ENCODE results near the gene HDAC4. TPM values are rescaled to one million over a fixed set of nuclear protein-coding genes. Genes with fewer than 3 reads are reported as not detected.

HDAC4 gene
- polyA plus RNA-seq, 1 donor (not counting 4 experiments of a cell fraction or from before 2014, with no cell fraction given), result 2.9 TPM

DNA sequence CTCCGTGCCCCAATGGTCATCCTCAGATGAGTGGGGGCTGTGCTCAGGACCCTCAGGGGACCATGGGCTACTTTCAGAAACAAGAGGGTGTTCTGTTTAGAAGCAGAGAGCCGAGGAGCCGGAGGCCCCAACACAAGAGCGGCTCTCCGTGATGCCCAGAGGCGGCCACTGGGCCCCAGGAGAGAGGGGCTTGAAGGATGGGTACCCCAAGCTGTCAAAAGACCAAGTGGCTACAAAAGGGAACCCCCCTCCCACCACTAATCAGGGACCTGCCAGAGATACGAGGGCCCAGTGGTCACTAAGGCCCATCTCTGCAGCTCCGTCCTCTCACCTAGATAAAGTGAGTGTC, 93.6 kb downstream of the HDAC4 start:
- DNase-seq (ENCODE audit: low read depth, low spot score) (no peak), FAIRE-seq (no peak)
- Histone ChIP-seq H3K27ac (ENCODE audit: control insufficient read depth, insufficient read depth, low read length) (no peak overlapping the region), H3K79me2 (ENCODE audit: control insufficient read depth, insufficient read depth, low read length) (no peaks in the 10 kb centered on the region), H2AFZ (ENCODE audit: control insufficient read depth, low read length) (no peak overlapping the region), H4K20me1 (ENCODE audit: control insufficient read depth, extremely low read depth, insufficient read depth, low read length) (no peaks in the 10 kb centered on the region), H3K4me2 (ENCODE audit: control insufficient read depth, extremely low read depth, insufficient read depth, low read depth, low read length) (no peak overlapping the region), H3K9me1 (ENCODE audit: control insufficient read depth, extremely low read depth, insufficient read depth, low read length) (no peaks in the 10 kb centered on the region), H3K36me3 (ENCODE audit: control insufficient read depth in 2 of 2, extremely low read depth in 1 of 2, insufficient read depth in 2 of 2, low read length in 2 of 2) (peaks cover 0 to 2% of the 10 kb centered on the region in 2 experiments), H3K9me3 (ENCODE audit: control insufficient read depth, low read depth, low read length) (no peaks in the 10 kb centered on the region), H3K27me3 (ENCODE audit: control insufficient read depth, extremely low read depth, insufficient read depth, low read length) (no peaks in the 10 kb centered on the region), H3K4me1 (ENCODE audit: control insufficient read depth, extremely low read depth, insufficient read depth, low read length) (peaks cover 10% of the 10 kb centered on the region), H3K4me3 (ENCODE audit: control insufficient read depth in 2 of 3, extremely low read depth in 1 of 3, insufficient read depth in 2 of 3, low read depth in 1 of 3, low read length in 3 of 3) (no peak overlapping the region), H3K9ac (ENCODE audit: control insufficient read depth, extremely low read depth, insufficient read depth, low read length) (no peak overlapping the region)
- TF ChIP-seq, protein P1, sequence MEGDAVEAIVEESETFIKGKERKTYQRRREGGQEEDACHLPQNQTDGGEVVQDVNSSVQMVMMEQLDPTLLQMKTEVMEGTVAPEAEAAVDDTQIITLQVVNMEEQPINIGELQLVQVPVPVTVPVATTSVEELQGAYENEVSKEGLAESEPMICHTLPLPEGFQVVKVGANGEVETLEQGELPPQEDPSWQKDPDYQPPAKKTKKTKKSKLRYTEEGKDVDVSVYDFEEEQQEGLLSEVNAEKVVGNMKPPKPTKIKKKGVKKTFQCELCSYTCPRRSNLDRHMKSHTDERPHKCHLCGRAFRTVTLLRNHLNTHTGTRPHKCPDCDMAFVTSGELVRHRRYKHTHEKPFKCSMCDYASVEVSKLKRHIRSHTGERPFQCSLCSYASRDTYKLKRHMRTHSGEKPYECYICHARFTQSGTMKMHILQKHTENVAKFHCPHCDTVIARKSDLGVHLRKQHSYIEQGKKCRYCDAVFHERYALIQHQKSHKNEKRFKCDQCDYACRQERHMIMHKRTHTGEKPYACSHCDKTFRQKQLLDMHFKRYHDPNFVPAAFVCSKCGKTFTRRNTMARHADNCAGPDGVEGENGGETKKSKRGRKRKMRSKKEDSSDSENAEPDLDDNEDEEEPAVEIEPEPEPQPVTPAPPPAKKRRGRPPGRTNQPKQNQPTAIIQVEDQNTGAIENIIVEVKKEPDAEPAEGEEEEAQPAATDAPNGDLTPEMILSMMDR (optimal IDR thresholded peaks at IDR 0.05 in 1 of 3, IDR thresholded peaks at IDR 0.05 in 1 of 3, conservative IDR thresholded peaks at IDR 0.05 in 1 of 3; ENCODE audit: extremely low read depth in 1 of 3, insufficient read depth in 2 of 3, low read length in 3 of 3), result no peak
- TF ChIP-seq EZH2 (IDR thresholded peaks at IDR 0.05; ENCODE audit: low read length), result no peak
- dilution Hi-C loops (cut with MboI; ENCODE audit: extremely low pct_ligation_motif_present, low sequenced_read_pairs), result no loop called here

DNA sequence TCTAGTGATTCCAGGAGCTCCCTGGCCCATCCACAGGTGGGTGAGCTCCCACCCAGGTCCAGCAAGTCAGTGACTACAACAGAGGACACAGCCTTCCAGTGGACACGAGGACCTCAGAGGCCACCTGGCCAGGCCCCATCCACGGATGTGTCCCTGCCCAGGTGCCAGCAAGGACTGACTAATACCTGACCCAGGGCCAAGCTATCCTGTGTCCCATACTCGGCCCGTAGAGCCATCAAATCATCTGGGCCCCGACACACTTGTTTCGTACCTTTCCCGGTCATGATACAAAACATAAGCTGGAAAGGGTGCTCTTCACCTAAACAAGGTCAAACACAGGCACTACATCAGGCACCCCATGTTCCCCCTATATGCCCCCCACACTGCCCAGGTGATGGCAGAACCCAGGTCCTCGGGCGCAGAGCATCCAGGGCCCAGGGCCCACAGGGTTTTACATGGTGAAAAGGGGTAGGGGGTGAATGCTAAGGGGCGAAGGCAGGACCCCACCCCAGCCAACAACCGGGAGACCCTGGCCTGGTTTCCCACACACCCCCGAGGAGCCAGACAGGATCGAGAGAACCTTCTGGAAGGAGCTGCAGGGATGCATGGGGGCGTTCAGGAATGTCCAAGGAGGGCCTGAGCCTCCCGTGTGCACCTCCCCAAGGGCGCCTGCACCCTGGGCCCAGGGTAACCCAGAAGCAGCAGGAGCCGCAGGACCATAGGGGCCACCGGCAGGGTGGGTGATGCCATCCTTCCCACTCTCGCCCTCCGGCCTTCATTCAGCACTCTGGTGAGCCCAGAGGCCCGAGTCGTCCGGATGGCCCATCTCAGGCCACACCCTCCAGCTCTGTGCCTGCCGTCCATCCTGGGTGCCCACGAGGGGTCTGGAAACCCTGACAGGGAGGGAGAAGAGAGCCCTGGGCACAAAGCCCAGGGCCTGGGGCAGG, 94.3 kb downstream of the HDAC4 start:
- H3K4me3 ChIP-seq (ENCODE audit: control insufficient read depth in 2 of 3, extremely low read depth in 1 of 3, insufficient read depth in 2 of 3, low read depth in 1 of 3, low read length in 3 of 3), result no peak overlapping the region
- TF ChIP-seq, protein P1 (optimal IDR thresholded peaks at IDR 0.05 in 1 of 3, IDR thresholded peaks at IDR 0.05 in 1 of 3, conservative IDR thresholded peaks at IDR 0.05 in 1 of 3; ENCODE audit: extremely low read depth in 1 of 3, insufficient read depth in 2 of 3, low read length in 3 of 3), result no peak
- no peak for TF ChIP-seq EZH2 (IDR thresholded peaks at IDR 0.05; ENCODE audit: low read length)
- DNase-seq (ENCODE audit: low read depth, low spot score) (no peak), FAIRE-seq (no peak)
- H3K36me3 ChIP-seq (ENCODE audit: control insufficient read depth in 2 of 2, extremely low read depth in 1 of 2, insufficient read depth in 2 of 2, low read length in 2 of 2), result peaks cover 0 to 2% of the 10 kb centered on the region in 2 experiments
- H3K9ac ChIP-seq (ENCODE audit: control insufficient read depth, extremely low read depth, insufficient read depth, low read length), result no peak overlapping the region
- H3K4me1 ChIP-seq (ENCODE audit: control insufficient read depth, extremely low read depth, insufficient read depth, low read length), result peaks cover 10% of the 10 kb centered on the region
- no peaks in the 10 kb centered on the region for H4K20me1 ChIP-seq (ENCODE audit: control insufficient read depth, extremely low read depth, insufficient read depth, low read length)
- no peak overlapping the region for H3K27ac ChIP-seq (ENCODE audit: control insufficient read depth, insufficient read depth, low read length)
- no peaks in the 10 kb centered on the region for H3K9me3 ChIP-seq (ENCODE audit: control insufficient read depth, low read depth, low read length)
- H3K4me2 ChIP-seq (ENCODE audit: control insufficient read depth, extremely low read depth, insufficient read depth, low read depth, low read length), result no peak overlapping the region
- dilution Hi-C loops (cut with MboI; ENCODE audit: extremely low pct_ligation_motif_present, low sequenced_read_pairs), result no loop called here
- no peaks in the 10 kb centered on the region for H3K9me1 ChIP-seq (ENCODE audit: control insufficient read depth, extremely low read depth, insufficient read depth, low read length)
- no peak overlapping the region for H2AFZ ChIP-seq (ENCODE audit: control insufficient read depth, low read length)
- no peaks in the 10 kb centered on the region for H3K27me3 ChIP-seq (ENCODE audit: control insufficient read depth, extremely low read depth, insufficient read depth, low read length)
- no peaks in the 10 kb centered on the region for H3K79me2 ChIP-seq (ENCODE audit: control insufficient read depth, insufficient read depth, low read length)
